Adipocyte (in vitro differentiated cells): ENCODE data around the gene BHLHA9.
A peak's percentile ranks its signal among the peaks of the same experiment; 100 is the strongest.

Experiments
- DNase-seq: peaks from one replicate; pipeline ENCODE4 v3.0.0-alpha.2; 2015; ENCODE audit warnings: low read depth
- H3K27me3 ChIP-seq: replicated peaks from 2 replicates; pipeline ENCODE4 v1.7.0; 2013; ENCODE audit warnings: mild to moderate bottlenecking, low read length, moderate library complexity; ENCODE audit not compliant: control insufficient read depth, insufficient read depth
- H3K36me3 ChIP-seq: 2 replicates; pipeline ENCODE4 v1.7.0; 2013; ENCODE audit warnings: low read length, mild to moderate bottlenecking, moderate library complexity; ENCODE audit not compliant: control insufficient read depth, insufficient read depth, severe bottlenecking
- H3K4me1 ChIP-seq: 2 replicates; pipeline ENCODE4 v1.7.0; 2013; ENCODE audit warnings: mild to moderate bottlenecking, low read length, moderate library complexity; ENCODE audit not compliant: control insufficient read depth, insufficient read depth
- H3K4me3 ChIP-seq: 2 replicates; pipeline ENCODE4 v1.7.0; 2013; ENCODE audit warnings: mild to moderate bottlenecking, low read length, moderate library complexity
- H3K9ac ChIP-seq: 2 replicates; pipeline ENCODE4 v1.7.0; 2013; ENCODE audit warnings: mild to moderate bottlenecking, low read length, moderate library complexity
- H3K9me3 ChIP-seq: 2 replicates; pipeline ENCODE4 v1.7.0; 2013; ENCODE audit warnings: mild to moderate bottlenecking, low read length, moderate library complexity; ENCODE audit not compliant: control insufficient read depth

The BHLHA9 gene

GRCh38 chr17:1270210-1271029, at the start of gene BHLHA9:
Gene BHLHA9, plus strand, starts transcription at chr17:1270444. Its CDS starts 120 bp downstream, at chr17:1270564.
- H3K9me3 ChIP-seq = no peaks in the 10 kb centered on the region
- peaks cover 26% of the 10 kb centered on the region for H3K27me3 ChIP-seq
- peak; percentile 28 for DNase-seq
- no peak within 1 kb of the TSS for H3K9ac ChIP-seq
- H3K4me1 ChIP-seq = peaks cover 11% of the 10 kb centered on the region
- H3K4me3 ChIP-seq = no peak within 1 kb of the TSS
- H3K36me3 ChIP-seq = no peaks in the 10 kb centered on the region

GRCh38 chr17:1221209-1221608, 49.0 kb upstream of the BHLHA9 start:
- peaks cover 6% of the 10 kb centered on the region for H3K9me3 ChIP-seq
- no peak overlapping the region for H3K4me3 ChIP-seq

GRCh38 chr17:1222321-1222720, 47.9 kb upstream of the BHLHA9 start:
- Histone ChIP-seq H3K36me3 (no peaks in the 10 kb centered on the region), H3K4me1 (no peaks in the 10 kb centered on the region), H3K27me3 (peaks cover 25% of the 10 kb centered on the region), H3K9ac (no peak overlapping the region), H3K4me3 (no peak overlapping the region), H3K9me3 (peaks cover 6% of the 10 kb centered on the region)
- no peak for DNase-seq

More at GRCh38 chr17:1221209-1221608, 49.0 kb upstream of the BHLHA9 start:
- Histone ChIP-seq H3K9ac (no peak overlapping the region), H3K36me3 (no peaks in the 10 kb centered on the region), H3K4me1 (no peaks in the 10 kb centered on the region), H3K27me3 (peaks cover 31% of the 10 kb centered on the region)
- no peak for DNase-seq

GRCh38 chr17:1223662-1224061, 46.6 kb upstream of the BHLHA9 start:
- DNase-seq = no peak
- H3K36me3 ChIP-seq = no peaks in the 10 kb centered on the region
- H3K9ac ChIP-seq = no peak overlapping the region
- no peak overlapping the region for H3K4me3 ChIP-seq
- no peaks in the 10 kb centered on the region for H3K4me1 ChIP-seq
- peaks cover 6% of the 10 kb centered on the region for H3K9me3 ChIP-seq
- H3K27me3 ChIP-seq = peaks cover 30% of the 10 kb centered on the region

- Histone ChIP-seq H3K4me1 (no peaks in the 10 kb centered on the region), H3K9ac (no peak overlapping the region), H3K27me3 (peaks cover 28% of the 10 kb centered on the region)
These were observed 45.9 kb upstream of the BHLHA9 start for GRCh38 chr17:1224330-1224729.

GRCh38 chr17:1226308-1226707, 43.9 kb upstream of the BHLHA9 start:
- Histone ChIP-seq H3K36me3 (no peaks in the 10 kb centered on the region), H3K27me3 (peaks cover 21% of the 10 kb centered on the region), H3K4me1 (no peaks in the 10 kb centered on the region), H3K4me3 (no peak overlapping the region), H3K9me3 (peaks cover 3% of the 10 kb centered on the region), H3K9ac (no peak overlapping the region)
- DNase-seq = no peak

More at GRCh38 chr17:1224330-1224729, 45.9 kb upstream of the BHLHA9 start:
- H3K36me3 ChIP-seq = no peaks in the 10 kb centered on the region
- no peak overlapping the region for H3K4me3 ChIP-seq
- peaks cover 6% of the 10 kb centered on the region for H3K9me3 ChIP-seq
- DNase-seq = no peak

- H3K9me3 ChIP-seq = no peaks in the 10 kb centered on the region
- no peaks in the 10 kb centered on the region for H3K36me3 ChIP-seq
- DNase-seq = no peak
- H3K9ac ChIP-seq = no peak overlapping the region
- peaks cover 21% of the 10 kb centered on the region for H3K27me3 ChIP-seq
- peaks cover 2% of the 10 kb centered on the region for H3K4me1 ChIP-seq
- no peak overlapping the region for H3K4me3 ChIP-seq
These were observed 42.9 kb upstream of the BHLHA9 start for GRCh38 chr17:1227365-1227764.

- no peak for DNase-seq
- H3K27me3 ChIP-seq = peaks cover 21% of the 10 kb centered on the region
- H3K36me3 ChIP-seq = no peaks in the 10 kb centered on the region
- H3K4me3 ChIP-seq = peak overlapping the region; percentile 41
- H3K9me3 ChIP-seq = no peaks in the 10 kb centered on the region
- no peak overlapping the region for H3K9ac ChIP-seq
- peaks cover 7% of the 10 kb centered on the region for H3K4me1 ChIP-seq
These were observed 42.1 kb upstream of the BHLHA9 start for GRCh38 chr17:1227917-1228780.

- peaks cover 7% of the 10 kb centered on the region for H3K4me1 ChIP-seq
- no peak for DNase-seq
- no peaks in the 10 kb centered on the region for H3K36me3 ChIP-seq
- H3K4me3 ChIP-seq = no peak overlapping the region
- no peaks in the 10 kb centered on the region for H3K9me3 ChIP-seq
- peaks cover 21% of the 10 kb centered on the region for H3K27me3 ChIP-seq
- H3K9ac ChIP-seq = no peak overlapping the region
These were observed 41.4 kb upstream of the BHLHA9 start for GRCh38 chr17:1228781-1229348.

GRCh38 chr17:1229349-1229899, 40.8 kb upstream of the BHLHA9 start:
- Histone ChIP-seq H3K9me3 (no peaks in the 10 kb centered on the region), H3K9ac (no peak overlapping the region), H3K4me3 (peak overlapping the region; percentile 75), H3K4me1 (peaks cover 7% of the 10 kb centered on the region), H3K27me3 (peaks cover 21% of the 10 kb centered on the region), H3K36me3 (no peaks in the 10 kb centered on the region)
- peak; percentile 46 for DNase-seq
